KBM-7 (cell line): ENCODE measurements around the gene FBXW12.
"Not testable (repeated sequence)": the region's sequence is repeated elsewhere in the genome, so short reads cannot be mapped to it uniquely, and the experiment has no call there.

Source experiments
- DNase-seq: peaks from one replicate; pipeline ENCODE4 v3.0.0-alpha.2; 2015
- in situ Hi-C: fragments of 300-500 bp; cut with MboI; formaldehyde crosslinking; loops from 2 replicates; pipeline ENCODE4 v1.14.3; 2020; ENCODE audit warnings: low sequenced_read_pairs, low pct_unique_long_range_greater_than_20kb, mixed read lengths

The FBXW12 gene

DNA sequence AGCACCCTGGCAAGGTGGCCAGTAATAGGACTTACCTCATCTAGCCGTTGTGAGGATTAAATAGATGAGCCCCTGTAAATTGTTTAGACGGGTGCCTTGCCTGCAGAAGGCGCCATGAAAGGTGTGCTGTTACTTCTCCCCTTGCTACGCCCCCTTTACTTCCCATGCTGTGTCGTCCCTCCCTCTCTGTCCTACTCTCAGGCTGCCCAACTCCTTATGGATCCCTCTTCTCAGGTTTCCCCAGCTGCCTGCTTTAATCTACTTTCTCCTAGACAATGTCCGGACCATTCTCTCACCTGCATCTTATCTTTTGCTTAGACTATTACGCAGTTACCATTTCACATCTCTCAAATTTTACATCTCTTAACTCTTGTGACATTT, 1.7 kb upstream of the FBXW12 start:
- DNase-seq, result no peak
- in situ Hi-C loops, result no loop called here

DNA sequence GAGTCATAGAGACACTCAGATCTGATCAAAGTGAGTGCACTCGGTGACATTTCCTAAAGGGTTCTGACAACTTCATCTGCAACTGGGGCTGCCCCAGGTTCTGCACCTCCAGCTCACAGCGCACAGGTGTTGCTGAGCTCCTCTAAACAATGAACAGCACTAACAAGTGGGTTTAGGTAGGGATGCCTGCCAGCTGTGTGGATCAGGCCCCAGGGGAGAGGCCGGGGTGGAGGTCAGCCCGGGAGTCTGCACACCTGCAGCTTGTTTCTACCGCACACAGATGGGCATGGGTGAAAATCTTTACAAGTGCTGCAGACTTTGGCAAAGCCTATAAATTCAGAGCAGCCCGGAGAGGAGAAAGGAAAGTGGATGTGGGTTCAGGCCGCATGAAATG, 355 bp downstream of the FBXW12 start:
- in situ Hi-C loops, result no loop called here
- no peak for DNase-seq

- DNase-seq, result no peak
- in situ Hi-C loops, result no loop called here
These were observed 930 bp downstream of the FBXW12 start for GRCh38 chr3:48372862-48373435.

DNA sequence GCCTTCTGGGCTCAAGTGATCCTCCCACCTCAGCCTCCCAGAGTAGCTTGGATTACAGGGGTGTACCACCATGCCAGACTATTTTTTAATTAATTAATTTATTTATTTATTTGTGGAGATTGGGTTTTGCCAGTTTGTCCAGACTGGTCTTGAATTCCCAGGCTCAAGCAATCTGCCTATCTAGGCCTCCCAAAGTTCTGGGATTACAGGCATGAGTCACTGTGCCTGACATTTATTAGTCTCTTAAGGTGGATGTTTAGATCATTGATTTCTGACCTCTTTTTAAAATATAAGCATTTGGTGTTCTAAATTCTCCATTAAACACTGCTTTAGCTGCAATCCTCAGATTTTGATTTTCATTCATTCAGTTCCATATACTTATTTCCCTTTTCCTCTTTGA, 15.6 kb downstream of the FBXW12 start:
- DNase-seq, result no peak
- in situ Hi-C loops, result no loop called here

GRCh38 chr3:48388966-48389365, 16.9 kb downstream of the FBXW12 start:
- DNase-seq, result no peak
- in situ Hi-C loops, result no loop called here

DNA sequence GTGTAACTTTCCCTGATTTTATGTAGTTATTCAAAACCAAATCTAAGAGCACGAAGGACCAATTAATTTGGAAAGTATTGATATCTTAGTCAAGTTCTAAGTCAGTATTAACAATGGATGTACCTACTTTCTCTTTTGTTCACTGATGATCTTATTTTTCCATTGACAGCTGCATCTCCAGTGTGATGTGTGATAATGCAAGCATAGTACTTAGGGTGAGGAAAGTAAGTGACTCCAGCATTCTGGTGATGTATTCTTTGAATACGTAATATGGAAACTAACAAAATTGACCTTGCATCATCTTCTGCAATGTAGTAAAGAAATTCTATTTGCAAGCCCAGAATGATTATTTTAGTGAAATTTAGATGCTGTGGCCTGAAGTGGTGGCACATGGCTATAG, 22.4 kb downstream of the FBXW12 start:
- no peak for DNase-seq
- in situ Hi-C loops, result no loop called here

GRCh38 chr3:48395714-48396113, 23.7 kb downstream of the FBXW12 start:
- in situ Hi-C loops, result no loop called here

GRCh38 chr3:48397767-48398681, 26.0 kb downstream of the FBXW12 start:
- in situ Hi-C loops, result no loop called here
- no peak for DNase-seq

More at GRCh38 chr3:48395714-48396113, 23.7 kb downstream of the FBXW12 start:
- no peak for DNase-seq

DNA sequence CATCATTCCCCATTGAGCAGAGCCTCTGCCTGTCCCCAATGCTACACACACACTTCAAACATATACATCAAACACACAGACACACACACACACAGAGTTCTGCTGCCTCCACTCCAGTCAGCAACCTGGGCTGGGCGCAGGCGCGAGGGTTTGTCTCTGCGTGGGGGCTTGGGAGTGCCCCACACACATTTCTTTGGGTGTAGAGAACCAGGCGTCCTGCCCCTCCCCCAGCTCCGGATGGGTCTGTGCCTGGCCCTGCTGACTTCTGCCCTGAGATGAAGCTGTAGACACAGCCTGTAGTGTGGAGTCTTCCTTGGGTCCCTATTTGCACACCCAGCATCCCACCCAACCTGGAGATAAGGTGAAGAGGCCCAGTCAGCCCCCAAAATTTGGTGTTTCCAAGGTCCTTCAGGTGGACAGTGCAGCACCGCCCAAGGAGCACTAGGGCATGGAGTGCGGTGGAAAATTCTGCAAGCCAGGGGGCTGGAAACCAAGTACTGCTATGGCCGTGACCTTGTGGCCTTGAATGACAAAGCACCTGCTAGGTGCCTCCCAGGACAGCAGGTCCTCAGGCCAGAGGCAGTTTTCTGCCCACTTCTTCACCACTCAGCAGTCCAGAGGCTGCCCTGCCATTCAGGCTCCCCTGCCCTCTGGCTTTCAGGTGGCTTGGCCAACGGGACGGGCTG, 26.8 kb downstream of the FBXW12 start:
- DNase-seq, result no peak

GRCh38 chr3:48399387-48400172, 27.6 kb downstream of the FBXW12 start:
- in situ Hi-C loops, result no loop called here
- peak; percentile 7 for DNase-seq

More for the DNA sequence above, 26.8 kb downstream of the FBXW12 start:
- in situ Hi-C loops, result no loop called here

- in situ Hi-C loops, result no loop called here
These were observed 28.9 kb downstream of the FBXW12 start for GRCh38 chr3:48400824-48401433.

DNA sequence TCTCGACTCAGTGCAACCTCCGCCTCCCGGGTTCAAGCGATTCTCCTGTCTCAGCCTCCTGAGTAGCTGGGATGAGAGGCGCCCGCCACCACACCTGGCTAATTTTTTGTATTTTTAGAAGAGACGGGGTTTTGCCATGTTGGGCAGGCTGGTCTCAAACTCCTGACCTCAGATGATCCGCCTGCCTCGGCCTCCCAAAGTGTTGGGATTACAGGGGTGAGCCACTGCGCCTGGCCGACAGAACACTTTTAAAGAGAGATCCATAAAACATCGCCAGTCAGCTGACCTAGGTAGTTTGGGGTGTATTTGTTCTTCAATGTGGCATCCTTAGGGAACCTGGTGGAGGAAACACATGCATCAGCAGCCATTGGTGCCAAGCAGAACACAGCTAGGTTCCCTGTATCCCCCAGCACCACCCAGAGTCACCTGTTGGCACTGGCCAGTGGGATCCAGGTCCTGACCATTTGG, 29.4 kb downstream of the FBXW12 start:
- in situ Hi-C loops, DNase-seq: not testable (repeated sequence)

More at GRCh38 chr3:48400824-48401433, 28.9 kb downstream of the FBXW12 start:
- peak; percentile 72 for DNase-seq

GRCh38 chr3:48402281-48402732, 30.3 kb downstream of the FBXW12 start:
- in situ Hi-C loops, result no loop called here
- no peak for DNase-seq

DNA sequence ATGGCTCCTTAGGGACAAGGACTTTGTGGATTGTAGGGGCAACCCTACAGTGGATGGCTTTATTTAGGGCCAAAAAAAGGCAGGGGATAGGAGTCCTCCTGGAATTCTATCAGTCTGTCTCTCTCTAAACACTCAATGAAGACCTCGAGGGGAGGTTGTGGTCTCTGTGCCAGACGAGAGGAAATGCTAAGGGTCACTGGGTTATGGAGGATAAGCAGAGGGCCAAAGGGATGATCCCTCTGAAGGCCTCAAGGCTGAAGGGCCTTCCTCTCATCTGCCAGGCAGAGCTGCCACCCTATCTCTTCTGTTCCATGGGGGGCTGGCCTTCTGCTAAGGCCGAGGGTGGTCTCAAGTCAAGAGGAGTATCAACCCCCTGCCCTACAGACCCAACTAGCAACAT, 30.9 kb downstream of the FBXW12 start:
- DNase-seq, result no peak
- in situ Hi-C loops, result no loop called here

DNA sequence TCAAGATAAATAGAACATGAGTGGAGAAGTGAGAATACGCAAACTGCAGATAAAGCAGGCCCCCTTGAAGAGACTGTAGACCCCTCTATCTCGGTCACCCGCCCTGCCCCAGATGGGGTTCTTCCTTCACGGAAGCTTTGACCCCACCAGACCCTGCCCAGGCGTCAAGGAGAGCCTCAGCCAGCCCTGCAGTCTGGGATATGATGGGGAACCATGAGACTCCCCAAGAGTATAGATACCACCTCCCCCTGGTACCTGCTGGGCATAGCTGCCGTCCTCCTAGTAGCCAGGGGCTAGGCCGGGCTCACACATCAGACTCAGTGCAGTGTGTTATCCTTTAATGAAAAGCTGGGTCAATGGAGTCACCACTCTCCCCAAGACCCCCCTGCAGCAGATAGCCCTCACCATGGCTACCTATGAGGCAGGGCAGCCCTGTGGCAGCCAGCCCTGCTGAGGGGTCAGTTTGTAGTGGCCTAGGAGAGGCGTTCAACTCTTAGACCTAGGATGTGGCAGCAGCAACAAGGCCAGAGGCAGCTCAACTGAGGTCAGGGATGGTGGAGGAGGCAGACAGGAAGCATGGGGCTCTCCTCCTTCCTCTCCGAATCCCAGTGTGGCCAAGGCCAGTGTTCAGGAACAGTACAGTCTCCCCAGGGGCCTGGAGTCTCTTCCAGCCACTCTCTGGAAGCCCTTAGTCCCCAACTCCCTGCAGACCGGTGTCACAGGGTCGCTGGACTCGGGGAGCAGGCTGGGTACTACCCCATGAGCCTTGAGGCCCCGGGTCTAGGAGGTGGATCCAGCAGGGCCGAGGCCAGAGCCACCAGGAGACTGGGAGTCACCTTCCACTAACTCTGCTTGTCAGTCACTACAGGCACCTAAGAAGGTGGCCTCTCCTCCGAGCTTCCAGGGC, 31.8 kb downstream of the FBXW12 start:
- in situ Hi-C loops, result no loop called here
- no peak for DNase-seq

DNA sequence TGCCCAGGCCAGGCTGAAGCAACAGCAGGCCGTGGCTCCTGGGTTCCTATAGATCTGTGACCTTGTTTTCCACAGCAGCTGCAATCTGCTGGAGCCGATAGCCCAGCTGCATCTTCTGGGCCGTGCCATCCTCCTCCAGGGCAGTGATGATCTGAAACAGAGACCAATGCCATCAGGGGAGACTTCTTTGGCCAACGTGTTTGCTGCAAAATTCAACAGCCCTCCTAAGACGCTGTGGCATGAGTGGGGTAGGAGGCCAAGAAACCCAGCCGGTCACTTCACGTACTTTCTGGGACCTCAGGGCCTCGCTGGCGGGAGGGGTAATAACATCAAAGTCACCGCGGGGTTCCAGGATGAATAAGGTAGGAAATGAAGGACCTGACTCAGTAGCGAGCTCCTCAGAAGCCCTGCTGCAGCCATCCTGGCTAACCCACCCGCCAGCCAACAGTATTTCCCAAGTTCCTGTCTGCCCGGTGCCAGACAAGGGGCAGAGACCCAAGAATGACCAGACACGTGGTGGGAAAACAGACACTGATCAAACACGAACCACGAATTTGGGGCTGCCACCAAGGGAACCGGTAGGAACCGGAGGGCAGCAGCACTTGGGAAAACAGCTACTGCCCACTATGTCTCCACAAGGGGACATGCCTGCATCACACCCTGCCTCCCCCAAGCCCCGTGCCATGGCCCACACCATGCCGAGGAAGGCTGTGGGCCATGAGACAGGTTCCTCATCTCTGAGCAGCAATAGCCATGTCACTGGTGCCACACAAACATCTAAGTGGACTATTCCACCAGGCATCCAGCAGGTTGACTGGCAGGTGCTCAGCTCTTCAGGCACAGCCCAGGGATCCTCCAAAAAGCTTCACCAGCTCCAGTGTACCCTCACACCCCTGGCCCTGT, 32.7 kb downstream of the FBXW12 start:
- in situ Hi-C loops, result no loop called here

DNA sequence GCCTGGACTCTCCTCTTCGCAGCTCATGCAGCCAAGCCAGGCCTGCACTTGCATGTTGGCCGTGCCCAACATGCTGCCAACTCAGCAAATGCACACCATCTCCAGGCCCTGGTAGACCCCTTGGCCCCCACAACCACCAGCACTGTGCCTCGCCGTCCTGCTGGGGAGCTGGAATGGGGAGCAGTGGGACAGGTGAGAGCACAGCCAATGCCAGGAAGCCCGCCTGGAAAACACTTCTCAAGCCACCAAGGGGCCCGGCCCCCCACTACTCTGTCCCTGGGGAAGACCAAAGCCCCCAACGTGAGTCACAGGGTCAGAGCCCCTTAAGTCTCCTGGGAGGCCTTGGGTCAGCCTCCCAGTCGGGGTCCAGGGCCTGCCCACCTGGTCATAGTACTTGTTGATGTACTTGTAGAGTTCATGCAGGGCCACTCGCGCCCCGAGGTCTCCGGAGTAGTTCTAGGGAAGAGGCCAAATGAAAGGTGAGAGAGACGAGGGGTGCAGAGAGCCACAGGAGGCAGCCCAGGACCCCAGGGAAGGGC, 33.4 kb downstream of the FBXW12 start:
- DNase-seq, result no peak
- in situ Hi-C loops, result no loop called here

More for the DNA sequence above, 32.7 kb downstream of the FBXW12 start:
- DNase-seq, result no peak
